HepG2 (cell line): Measurements from ENCODE around the gene PFKFB4. TPM values are rescaled to one million over a fixed set of nuclear protein-coding genes. Genes with fewer than 3 reads are reported as not detected.

Experiments
- ATAC-seq: fragments of 200-7000 bp; cut with Tn5 transposase; 3 replicates; pipeline ENCODE4 v1.9.1; 2020; ENCODE audit warnings: mild to moderate bottlenecking, moderate library complexity
- BruUV-seq: library from RNA; stranded (reverse); fragments of 400-500 nt; replicated peaks from 2 replicates; lab custom pipeline; 2021; lab: Mats Ljungman, UMichigan
- CTCF ChIA-PET: fragments of 300-600 bp; formaldehyde crosslinking; extraction: SDS; loops from one replicate; lab custom pipeline; 2021; ENCODE audit warnings: low total read pairs, inconsistent platforms, low intra/inter-chr PET ratio; lab: Yijun Ruan, JAX
- POLR2A ChIA-PET: fragments of 350-600 bp; sonication (Branson Sonifier 250); formaldehyde crosslinking; loops from one replicate; lab custom pipeline; 2020; ENCODE audit warnings: antibody characterized with exemption, inconsistent platforms; lab: Yijun Ruan, JAX
- DNase-seq: peaks from one replicate; pipeline ENCODE4 v3.0.0-alpha.2; 2015; ENCODE audit warnings: low spot score
- FAIRE-seq: peaks from 3 replicates; lab custom pipeline; 2011; peaks lifted over from hg19 to GRCh38; lab: Jason Lieb, UNC
- H2AFZ ChIP-seq: one replicate; pipeline ENCODE4 v1.6.1; 2011; ENCODE audit warnings: low read length, inconsistent platforms
- H3K27ac ChIP-seq: fragments of 300-600 bp; 3 replicates; pipeline ENCODE4 v1.8.0; 2011; ENCODE audit warnings: mixed run types, mild to moderate bottlenecking, mixed read lengths, low read length, inconsistent platforms; ENCODE audit not compliant: insufficient read depth; ENCODE audit errors: extremely low read length
- H3K27me3 ChIP-seq, 2 experiments: fragments of 200-600 bp in 1 of 2; 2 replicates in 1 of 2; 3 replicates in 1 of 2; pipeline versions ENCODE4 v1.6.0 to v1.8.0; 2011; ENCODE audit warnings: low read length in 2 of 2, mild to moderate bottlenecking in 2 of 2, moderate library complexity in 2 of 2, inconsistent platforms in 1 of 2; ENCODE audit not compliant: insufficient read depth in 2 of 2, control insufficient read depth in 1 of 2
- H3K36me3 ChIP-seq, 2 experiments: fragments of 200-600 bp in 1 of 2; replicated peaks in 1 of 2; 2 replicates in 1 of 2; 3 replicates in 1 of 2; pipeline versions ENCODE4 v1.5.1 to v1.8.0; 2011; ENCODE audit warnings: low read length in 2 of 2, inconsistent platforms in 1 of 2; ENCODE audit not compliant: insufficient read depth in 2 of 2, control insufficient read depth in 1 of 2
- H3K4me1 ChIP-seq: 2 replicates; pipeline ENCODE4 v1.5.1; 2012; ENCODE audit warnings: low read length, inconsistent platforms; ENCODE audit not compliant: insufficient read depth
- H3K4me2 ChIP-seq: 2 replicates; pipeline ENCODE4 v1.6.0; 2011; ENCODE audit warnings: low read depth, low read length, inconsistent platforms
- H3K4me3 ChIP-seq, 3 experiments: fragments of 200-600 bp in 1 of 3; sonication (generic), shearing (Covaris generic) in 1 of 3; replicated peaks in 1 of 3; 2 replicates each; pipeline ENCODE4 v1.5.1; 2011 to 2016; ENCODE audit warnings: low read length in 3 of 3, inconsistent platforms in 2 of 3, low read depth in 2 of 3, mild to moderate bottlenecking in 2 of 3, control low read depth in 1 of 3, mixed read lengths in 1 of 3; ENCODE audit not compliant: insufficient read depth in 1 of 3
- H3K79me2 ChIP-seq: one replicate; pipeline ENCODE4 v1.6.1; 2011; ENCODE audit warnings: low read length, inconsistent platforms; ENCODE audit not compliant: insufficient read depth
- H3K9ac ChIP-seq: 2 replicates; pipeline ENCODE4 v1.6.0; 2011; ENCODE audit warnings: mild to moderate bottlenecking, low read depth, low read length, inconsistent platforms; ENCODE audit not compliant: insufficient read depth
- H3K9me3 ChIP-seq: 2 replicates; pipeline ENCODE4 v1.5.1; 2012; ENCODE audit warnings: mild to moderate bottlenecking, low read length
- H4K20me1 ChIP-seq: 2 replicates; pipeline ENCODE4 v1.6.0; 2011; ENCODE audit warnings: inconsistent platforms, mild to moderate bottlenecking, low read length, moderate library complexity; ENCODE audit not compliant: insufficient read depth
- CEBPB ChIP-seq: IDR thresholded peaks from 2 replicates; pipeline ENCODE4 v1.6.1; 2011; ENCODE audit warnings: low read depth, low read length, improper control_type of control experiment, borderline replicate concordance
- HMG20A ChIP-seq: IDR thresholded peaks from 2 replicates; pipeline ENCODE4 v1.6.1; 2016; ENCODE audit warnings: borderline replicate concordance
- KMT2A ChIP-seq: sonication (generic); formaldehyde crosslinking; IDR thresholded peaks from 2 replicates; pipeline ENCODE4 v1.4.0; 2020; ENCODE audit warnings: missing genetic modification reagents
- PHF8 ChIP-seq: sonication (generic); formaldehyde crosslinking; IDR thresholded peaks from 2 replicates; pipeline ENCODE4 v1.5.0; 2020; ENCODE audit warnings: missing genetic modification reagents
- POLR2AphosphoS5 ChIP-seq: IDR thresholded peaks from 2 replicates; pipeline ENCODE4 v1.6.1; 2012; ENCODE audit warnings: low read depth, low read length
- RFX3 ChIP-seq: IDR thresholded peaks from 2 replicates; pipeline ENCODE4 v1.6.1; 2016; ENCODE audit warnings: missing biosample characterization, missing genetic modification reagents
- SMC3 ChIP-seq: IDR thresholded peaks from 2 replicates; pipeline ENCODE4 v1.6.1; 2011; ENCODE audit warnings: low read length, improper control_type of control experiment
- ZNF337 ChIP-seq: sonication (generic); formaldehyde crosslinking; IDR thresholded peaks from 2 replicates; pipeline ENCODE4 v1.5.1; 2020; ENCODE audit warnings: missing genetic modification reagents, low read depth, mild to moderate bottlenecking, borderline replicate concordance
- ZNF441 ChIP-seq: sonication (generic); formaldehyde crosslinking; IDR thresholded peaks from 2 replicates; pipeline ENCODE4 v1.7.0; 2021; ENCODE audit warnings: missing genetic modification reagents, borderline replicate concordance
- ZNF709 ChIP-seq: sonication (generic); formaldehyde crosslinking; IDR thresholded peaks from 2 replicates; pipeline ENCODE4 v1.5.0; 2020; ENCODE audit warnings: mild to moderate bottlenecking, missing genetic modification reagents
- WGBS: methylation state at CpG from one replicate; pipeline ENCODE4 v1.1.6; 2017; ENCODE audit warnings: low lambda C conversion rate; 5-methylcytosine and 5-hydroxymethylcytosine counted together
- in situ Hi-C: cut with HindIII; loops from 2 replicates; pipeline ENCODE4 v1.10.0; 2017; ENCODE audit warnings: low pct_unique_long_range_greater_than_20kb; ENCODE audit not compliant: extremely low pct_ligation_motif_present
- intact Hi-C: fragments of 100-400 bp; cut with micrococcal nuclease; formaldehyde crosslinking; loops from one replicate; pipeline ENCODE4 v1.10.0; 2022; ENCODE audit not compliant: unreplicated experiment
- polyA plus RNA-seq, 8 experiments: library from polyadenylated mRNA; depleted of rRNA in 3 of 8; stranded (reverse) in 7 of 8; unstranded in 1 of 8; fragments of >200 nt; fragmentation: Illumina TruSeq in 4 of 8; extraction: Trizol in 4 of 8; gene quantifications; 2 replicates each; pipeline versions ENCODE4 v1.2.1 to v1.2.3, GENCODE V29; 2011 to 2016; ENCODE audit warnings: low read depth in 4 of 8, missing spikeins in 1 of 8, mixed read lengths in 1 of 8; ENCODE audit not compliant: insufficient read depth in 1 of 8
- total RNA-seq, 5 experiments: library from RNA; depleted of rRNA; stranded (reverse); fragments of >200 nt; fragmentation: Illumina TruSeq; extraction: Trizol; gene quantifications; 2 replicates each; pipeline ENCODE4 v1.2.3, GENCODE V29; 2016; ENCODE audit warnings: low read depth in 1 of 5
- TF ChIP-seq, protein P1 (sequence below): sonication (generic); formaldehyde crosslinking; conservative IDR thresholded peaks from 2 replicates; pipeline ENCODE4 v1.4.0; 2020; ENCODE audit warnings: missing genetic modification reagents
- TF ChIP-seq, protein P2 (sequence below): sonication (generic); formaldehyde crosslinking; IDR thresholded peaks from 2 replicates; pipeline ENCODE4 v1.4.0; 2020; ENCODE audit warnings: missing genetic modification reagents
- TF ChIP-seq, protein P3 (sequence below): IDR thresholded peaks from 2 replicates; pipeline ENCODE4 v1.6.1; 2016; ENCODE audit warnings: missing genetic modification reagents, missing compliant biosample characterization

The PFKFB4 gene
- total and polyA plus RNA-seq, 2 of the 13 experiments (the other 11 are each of a cell fraction or from before 2014, with no cell fraction given): 7.1 to 103 TPM

DNA sequence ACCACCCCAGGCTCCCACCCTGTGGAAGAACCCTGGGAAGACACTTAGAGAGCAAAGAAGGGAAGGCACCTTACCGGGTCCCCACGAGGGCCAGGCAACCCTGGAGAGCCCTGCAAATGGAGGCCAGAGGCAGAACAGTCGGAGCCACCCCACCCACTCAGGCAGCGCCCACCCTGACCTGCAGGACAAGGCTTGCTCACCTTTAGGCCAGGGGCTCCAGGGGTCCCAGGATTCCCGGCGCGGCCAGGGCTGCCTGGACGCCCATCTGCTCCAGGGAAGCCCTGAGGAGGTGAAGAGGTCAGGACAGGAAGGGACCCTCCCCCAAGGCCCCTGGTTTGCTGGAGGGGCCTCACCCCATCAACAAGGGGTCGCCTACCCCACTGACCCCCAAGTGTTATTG lies 28.2 kb upstream of the PFKFB4 start:
- Histone ChIP-seq H3K79me2 (no peaks in the 10 kb centered on the region), H4K20me1 (no peaks in the 10 kb centered on the region), H3K27ac (no peak overlapping the region), H2AFZ (no peak overlapping the region), H3K4me3 (no peak overlapping the region), H3K4me2 (no peak overlapping the region), H3K4me1 (peaks cover 18% of the 10 kb centered on the region), H3K27me3 (0 out of 5 replicates have a peak, but pooled peaks cover 0 to 4% of the 10 kb centered on the region in 2 experiments), H3K9ac (no peak overlapping the region), H3K9me3 (no peaks in the 10 kb centered on the region), H3K36me3 (no peaks in the 10 kb centered on the region)
- DNase-seq (no peak), FAIRE-seq (no peak), ATAC-seq (no peak)
- no TSS peak for BruUV-seq
- intact Hi-C loops: no loop called here
- ChIA-PET CTCF (no interaction called here), POLR2A (no interaction called here)
- TF ChIP-seq KMT2A (no peak), RFX3 (CRISPR knock-in tag) (no peak), PHF8 (CRISPR knock-in tag) (no peak), ZNF441 (no peak), ZNF709 (CRISPR knock-in tag) (no peak), HMG20A (CRISPR knock-in tag) (no peak), SMC3 (no peak), ZNF337 (CRISPR knock-in tag) (no peak), POLR2AphosphoS5 (no peak), CEBPB (no peak)
- TF ChIP-seq, protein P1, sequence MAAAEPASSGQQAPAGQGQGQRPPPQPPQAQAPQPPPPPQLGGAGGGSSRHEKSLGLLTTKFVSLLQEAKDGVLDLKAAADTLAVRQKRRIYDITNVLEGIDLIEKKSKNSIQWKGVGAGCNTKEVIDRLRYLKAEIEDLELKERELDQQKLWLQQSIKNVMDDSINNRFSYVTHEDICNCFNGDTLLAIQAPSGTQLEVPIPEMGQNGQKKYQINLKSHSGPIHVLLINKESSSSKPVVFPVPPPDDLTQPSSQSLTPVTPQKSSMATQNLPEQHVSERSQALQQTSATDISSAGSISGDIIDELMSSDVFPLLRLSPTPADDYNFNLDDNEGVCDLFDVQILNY (CRISPR knock-in tag): no peak
- TF ChIP-seq, protein P2, sequence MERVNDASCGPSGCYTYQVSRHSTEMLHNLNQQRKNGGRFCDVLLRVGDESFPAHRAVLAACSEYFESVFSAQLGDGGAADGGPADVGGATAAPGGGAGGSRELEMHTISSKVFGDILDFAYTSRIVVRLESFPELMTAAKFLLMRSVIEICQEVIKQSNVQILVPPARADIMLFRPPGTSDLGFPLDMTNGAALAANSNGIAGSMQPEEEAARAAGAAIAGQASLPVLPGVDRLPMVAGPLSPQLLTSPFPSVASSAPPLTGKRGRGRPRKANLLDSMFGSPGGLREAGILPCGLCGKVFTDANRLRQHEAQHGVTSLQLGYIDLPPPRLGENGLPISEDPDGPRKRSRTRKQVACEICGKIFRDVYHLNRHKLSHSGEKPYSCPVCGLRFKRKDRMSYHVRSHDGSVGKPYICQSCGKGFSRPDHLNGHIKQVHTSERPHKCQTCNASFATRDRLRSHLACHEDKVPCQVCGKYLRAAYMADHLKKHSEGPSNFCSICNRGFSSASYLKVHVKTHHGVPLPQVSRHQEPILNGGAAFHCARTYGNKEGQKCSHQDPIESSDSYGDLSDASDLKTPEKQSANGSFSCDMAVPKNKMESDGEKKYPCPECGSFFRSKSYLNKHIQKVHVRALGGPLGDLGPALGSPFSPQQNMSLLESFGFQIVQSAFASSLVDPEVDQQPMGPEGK: no peak
- TF ChIP-seq, protein P3, sequence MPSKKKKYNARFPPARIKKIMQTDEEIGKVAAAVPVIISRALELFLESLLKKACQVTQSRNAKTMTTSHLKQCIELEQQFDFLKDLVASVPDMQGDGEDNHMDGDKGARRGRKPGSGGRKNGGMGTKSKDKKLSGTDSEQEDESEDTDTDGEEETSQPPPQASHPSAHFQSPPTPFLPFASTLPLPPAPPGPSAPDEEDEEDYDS: no peak
- in situ Hi-C loops: no loop called here
- no CpG with 5 or more reads among the region's 9 CpGs for WGBS
